HepG2 (cell line): Measurements from ENCODE around the gene SH3GLB2. TPM values are rescaled to one million over a fixed set of nuclear protein-coding genes. Genes with fewer than 3 reads are reported as not detected.

Experiments used
- ARHGAP35 ChIP-seq: sonication (generic); formaldehyde crosslinking; IDR thresholded peaks from 2 replicates; pipeline ENCODE4 v1.9.0; 2022; ENCODE audit warnings: mild to moderate bottlenecking, inconsistent platforms, moderate library complexity, missing genetic modification reagents, borderline replicate concordance
- ASH2L ChIP-seq: fragments of 300-600, 200-600 bp; sonication (generic); IDR thresholded peaks from 2 replicates; pipeline ENCODE4 v1.7.0; 2017; ENCODE audit warnings: low read depth, mild to moderate bottlenecking, moderate library complexity, mixed read lengths, low read length; ENCODE audit not compliant: insufficient read length
- FOXJ3 ChIP-seq: sonication (generic); formaldehyde crosslinking; IDR thresholded peaks from 2 replicates; pipeline ENCODE4 v1.4.0; 2020; ENCODE audit warnings: missing genetic modification reagents, mild to moderate bottlenecking, borderline replicate concordance
- LCORL ChIP-seq, 2 experiments: fragments of 450-650 bp in 1 of 2; sonication (generic) in 1 of 2; formaldehyde crosslinking in 1 of 2; IDR thresholded peaks; 2 replicates each; pipeline versions ENCODE4 v1.5.0 to v1.6.1; 2017 to 2020; ENCODE audit warnings: antibody characterized with exemption in 1 of 2, missing genetic modification reagents in 1 of 2
- PCBP1 ChIP-seq: fragments of 200-400 bp; formaldehyde crosslinking; IDR thresholded peaks from 2 replicates; pipeline ENCODE4 v1.6.1; 2017; ENCODE audit warnings: mild to moderate bottlenecking, low read depth, low read length, borderline replicate concordance
- RFXANK ChIP-seq: IDR thresholded peaks from 2 replicates; pipeline ENCODE4 v1.6.1; 2016
- SALL1 ChIP-seq: sonication (generic); formaldehyde crosslinking; IDR thresholded peaks from 2 replicates; pipeline ENCODE4 v1.8.0; 2022; ENCODE audit warnings: mild to moderate bottlenecking, missing genetic modification reagents
- TFDP2 ChIP-seq: sonication (generic); formaldehyde crosslinking; IDR thresholded peaks from 2 replicates; pipeline ENCODE4 v1.4.0; 2020; ENCODE audit warnings: missing genetic modification reagents
- XRCC5 ChIP-seq: fragments of 200-400 bp; formaldehyde crosslinking; optimal IDR thresholded peaks from 2 replicates; pipeline ENCODE3; 2017; ENCODE audit warnings: mild to moderate bottlenecking, low read length
- ZNF263 ChIP-seq: sonication (generic); formaldehyde crosslinking; IDR thresholded peaks from 2 replicates; pipeline ENCODE4 v1.4.0; 2020; ENCODE audit warnings: missing genetic modification reagents
- ZNF333 ChIP-seq: sonication (generic); formaldehyde crosslinking; IDR thresholded peaks from 2 replicates; pipeline ENCODE4 v1.4.0; 2020; ENCODE audit warnings: mild to moderate bottlenecking, missing genetic modification reagents, borderline replicate concordance
- ZNF616 ChIP-seq: sonication (generic); formaldehyde crosslinking; IDR thresholded peaks from 2 replicates; pipeline ENCODE4 v1.5.0; 2020; ENCODE audit warnings: low read depth, mild to moderate bottlenecking, missing genetic modification reagents
- ZNF740 ChIP-seq: sonication (generic); formaldehyde crosslinking; IDR thresholded peaks from 2 replicates; pipeline ENCODE4 v1.4.0; 2020; ENCODE audit warnings: missing genetic modification reagents
- polyA plus RNA-seq, 8 experiments: library from polyadenylated mRNA; depleted of rRNA in 3 of 8; stranded (reverse) in 7 of 8; unstranded in 1 of 8; fragments of >200 nt; fragmentation: Illumina TruSeq in 4 of 8; extraction: Trizol in 4 of 8; gene quantifications; 2 replicates each; pipeline versions ENCODE4 v1.2.1 to v1.2.3, GENCODE V29; 2011 to 2016; ENCODE audit warnings: low read depth in 4 of 8, missing spikeins in 1 of 8, mixed read lengths in 1 of 8; ENCODE audit not compliant: insufficient read depth in 1 of 8
- total RNA-seq, 5 experiments: library from RNA; depleted of rRNA; stranded (reverse); fragments of >200 nt; fragmentation: Illumina TruSeq; extraction: Trizol; gene quantifications; 2 replicates each; pipeline ENCODE4 v1.2.3, GENCODE V29; 2016; ENCODE audit warnings: low read depth in 1 of 5
- TF ChIP-seq, protein P1 (sequence below): sonication (generic); formaldehyde crosslinking; IDR thresholded peaks from 2 replicates; pipeline ENCODE4 v1.5.0; 2020; ENCODE audit warnings: mild to moderate bottlenecking, missing genetic modification reagents, borderline replicate concordance
- TF ChIP-seq, protein P2 (sequence below): sonication (generic); formaldehyde crosslinking; IDR thresholded peaks from 2 replicates; pipeline ENCODE4 v1.5.0; 2020; ENCODE audit warnings: missing genetic modification reagents
- TF ChIP-seq, protein P3 (sequence below): sonication (generic); formaldehyde crosslinking; IDR thresholded peaks from 2 replicates; pipeline ENCODE4 v1.8.1; 2023; ENCODE audit warnings: mild to moderate bottlenecking, missing genetic modification reagents

SH3GLB2 gene
- total and polyA plus RNA-seq, 2 of the 13 experiments (the other 11 are each of a cell fraction or from before 2014, with no cell fraction given): 24.0 to 40.6 TPM

GRCh38 chr9:129036241-129036922 is 8.3 kb upstream of the SH3GLB2 start, which contains the start of gene MIGA2 (continued):
- TF ChIP-seq TFDP2: peak; percentile 77
- no peak for TF ChIP-seq ZNF333
- no peak for TF ChIP-seq FOXJ3
- no peak for TF ChIP-seq ARHGAP35 (CRISPR knock-in tag)
- TF ChIP-seq, protein P1, sequence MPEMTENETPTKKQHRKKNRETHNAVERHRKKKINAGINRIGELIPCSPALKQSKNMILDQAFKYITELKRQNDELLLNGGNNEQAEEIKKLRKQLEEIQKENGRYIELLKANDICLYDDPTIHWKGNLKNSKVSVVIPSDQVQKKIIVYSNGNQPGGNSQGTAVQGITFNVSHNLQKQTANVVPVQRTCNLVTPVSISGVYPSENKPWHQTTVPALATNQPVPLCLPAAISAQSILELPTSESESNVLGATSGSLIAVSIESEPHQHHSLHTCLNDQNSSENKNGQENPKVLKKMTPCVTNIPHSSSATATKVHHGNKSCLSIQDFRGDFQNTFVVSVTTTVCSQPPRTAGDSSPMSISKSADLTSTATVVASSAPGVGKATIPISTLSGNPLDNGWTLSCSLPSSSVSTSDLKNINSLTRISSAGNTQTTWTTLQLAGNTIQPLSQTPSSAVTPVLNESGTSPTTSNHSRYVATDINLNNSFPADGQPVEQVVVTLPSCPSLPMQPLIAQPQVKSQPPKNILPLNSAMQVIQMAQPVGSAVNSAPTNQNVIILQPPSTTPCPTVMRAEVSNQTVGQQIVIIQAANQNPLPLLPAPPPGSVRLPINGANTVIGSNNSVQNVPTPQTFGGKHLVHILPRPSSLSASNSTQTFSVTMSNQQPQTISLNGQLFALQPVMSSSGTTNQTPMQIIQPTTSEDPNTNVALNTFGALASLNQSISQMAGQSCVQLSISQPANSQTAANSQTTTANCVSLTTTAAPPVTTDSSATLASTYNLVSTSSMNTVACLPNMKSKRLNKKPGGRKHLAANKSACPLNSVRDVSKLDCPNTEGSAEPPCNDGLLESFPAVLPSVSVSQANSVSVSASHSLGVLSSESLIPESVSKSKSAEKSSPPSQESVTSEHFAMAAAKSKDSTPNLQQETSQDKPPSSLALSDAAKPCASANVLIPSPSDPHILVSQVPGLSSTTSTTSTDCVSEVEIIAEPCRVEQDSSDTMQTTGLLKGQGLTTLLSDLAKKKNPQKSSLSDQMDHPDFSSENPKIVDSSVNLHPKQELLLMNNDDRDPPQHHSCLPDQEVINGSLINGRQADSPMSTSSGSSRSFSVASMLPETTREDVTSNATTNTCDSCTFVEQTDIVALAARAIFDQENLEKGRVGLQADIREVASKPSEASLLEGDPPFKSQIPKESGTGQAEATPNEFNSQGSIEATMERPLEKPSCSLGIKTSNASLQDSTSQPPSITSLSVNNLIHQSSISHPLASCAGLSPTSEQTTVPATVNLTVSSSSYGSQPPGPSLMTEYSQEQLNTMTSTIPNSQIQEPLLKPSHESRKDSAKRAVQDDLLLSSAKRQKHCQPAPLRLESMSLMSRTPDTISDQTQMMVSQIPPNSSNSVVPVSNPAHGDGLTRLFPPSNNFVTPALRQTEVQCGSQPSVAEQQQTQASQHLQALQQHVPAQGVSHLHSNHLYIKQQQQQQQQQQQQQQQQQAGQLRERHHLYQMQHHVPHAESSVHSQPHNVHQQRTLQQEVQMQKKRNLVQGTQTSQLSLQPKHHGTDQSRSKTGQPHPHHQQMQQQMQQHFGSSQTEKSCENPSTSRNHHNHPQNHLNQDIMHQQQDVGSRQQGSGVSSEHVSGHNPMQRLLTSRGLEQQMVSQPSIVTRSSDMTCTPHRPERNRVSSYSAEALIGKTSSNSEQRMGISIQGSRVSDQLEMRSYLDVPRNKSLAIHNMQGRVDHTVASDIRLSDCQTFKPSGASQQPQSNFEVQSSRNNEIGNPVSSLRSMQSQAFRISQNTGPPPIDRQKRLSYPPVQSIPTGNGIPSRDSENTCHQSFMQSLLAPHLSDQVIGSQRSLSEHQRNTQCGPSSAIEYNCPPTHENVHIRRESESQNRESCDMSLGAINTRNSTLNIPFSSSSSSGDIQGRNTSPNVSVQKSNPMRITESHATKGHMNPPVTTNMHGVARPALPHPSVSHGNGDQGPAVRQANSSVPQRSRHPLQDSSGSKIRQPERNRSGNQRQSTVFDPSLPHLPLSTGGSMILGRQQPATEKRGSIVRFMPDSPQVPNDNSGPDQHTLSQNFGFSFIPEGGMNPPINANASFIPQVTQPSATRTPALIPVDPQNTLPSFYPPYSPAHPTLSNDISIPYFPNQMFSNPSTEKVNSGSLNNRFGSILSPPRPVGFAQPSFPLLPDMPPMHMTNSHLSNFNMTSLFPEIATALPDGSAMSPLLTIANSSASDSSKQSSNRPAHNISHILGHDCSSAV: no peak
- TF ChIP-seq, protein P2, sequence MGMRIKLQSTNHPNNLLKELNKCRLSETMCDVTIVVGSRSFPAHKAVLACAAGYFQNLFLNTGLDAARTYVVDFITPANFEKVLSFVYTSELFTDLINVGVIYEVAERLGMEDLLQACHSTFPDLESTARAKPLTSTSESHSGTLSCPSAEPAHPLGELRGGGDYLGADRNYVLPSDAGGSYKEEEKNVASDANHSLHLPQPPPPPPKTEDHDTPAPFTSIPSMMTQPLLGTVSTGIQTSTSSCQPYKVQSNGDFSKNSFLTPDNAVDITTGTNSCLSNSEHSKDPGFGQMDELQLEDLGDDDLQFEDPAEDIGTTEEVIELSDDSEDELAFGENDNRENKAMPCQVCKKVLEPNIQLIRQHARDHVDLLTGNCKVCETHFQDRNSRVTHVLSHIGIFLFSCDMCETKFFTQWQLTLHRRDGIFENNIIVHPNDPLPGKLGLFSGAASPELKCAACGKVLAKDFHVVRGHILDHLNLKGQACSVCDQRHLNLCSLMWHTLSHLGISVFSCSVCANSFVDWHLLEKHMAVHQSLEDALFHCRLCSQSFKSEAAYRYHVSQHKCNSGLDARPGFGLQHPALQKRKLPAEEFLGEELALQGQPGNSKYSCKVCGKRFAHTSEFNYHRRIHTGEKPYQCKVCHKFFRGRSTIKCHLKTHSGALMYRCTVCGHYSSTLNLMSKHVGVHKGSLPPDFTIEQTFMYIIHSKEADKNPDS (CRISPR knock-in tag): no peak
- TF ChIP-seq SALL1 (CRISPR knock-in tag): peak; percentile 35; the same call in 1 of the 2 replicates
- no peak for TF ChIP-seq PCBP1
- TF ChIP-seq ZNF263 (CRISPR knock-in tag): no peak
- no peak for TF ChIP-seq ZNF740 (CRISPR knock-in tag)
- no peak for TF ChIP-seq RFXANK (CRISPR knock-in tag)
- TF ChIP-seq, protein P3, sequence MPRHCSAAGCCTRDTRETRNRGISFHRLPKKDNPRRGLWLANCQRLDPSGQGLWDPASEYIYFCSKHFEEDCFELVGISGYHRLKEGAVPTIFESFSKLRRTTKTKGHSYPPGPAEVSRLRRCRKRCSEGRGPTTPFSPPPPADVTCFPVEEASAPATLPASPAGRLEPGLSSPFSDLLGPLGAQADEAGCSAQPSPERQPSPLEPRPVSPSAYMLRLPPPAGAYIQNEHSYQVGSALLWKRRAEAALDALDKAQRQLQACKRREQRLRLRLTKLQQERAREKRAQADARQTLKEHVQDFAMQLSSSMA (CRISPR knock-in tag): no peak
- no peak for TF ChIP-seq XRCC5
- TF ChIP-seq ZNF616 (CRISPR knock-in tag): no peak
- peak; percentile 39 for TF ChIP-seq ASH2L
- TF ChIP-seq LCORL (IDR thresholded peaks at IDR 0.05): no peak
- TF ChIP-seq LCORL (CRISPR knock-in tag; IDR thresholded peaks at IDR 0.05): no peak; the same call in 1 of the 2 replicates
